ENCODE data around the gene GLA. TPM values are rescaled to one million over a fixed set of nuclear protein-coding genes. Genes with fewer than 3 reads are reported as not detected.

Gene GLA
- polyA plus RNA-seq, 2 donors, result 16.7 to 19.8 TPM

Other genes with a start within 250 kb of the GLA start
- gene DRP2, start 188.1 kb downstream of the GLA start, polyA plus RNA-seq, result under 1 TPM; 0.06 TPM
- under 1 TPM; 0.07 to 0.14 TPM for gene TAF7L, start 116.6 kb downstream of the GLA start, polyA plus RNA-seq
- 1 to 10 TPM; 4.3 to 9.8 TPM for gene TIMM8A, start 59.2 kb downstream of the GLA start, polyA plus RNA-seq
- 1 to 10 TPM in 1 of 2 donors, under 1 TPM in 1; 0.55 to 1.1 TPM for gene BTK, start 21.7 kb downstream of the GLA start, polyA plus RNA-seq
- gene RPL36A, start 16.9 kb downstream of the GLA start, polyA plus RNA-seq, result 1,000 to 10,000 TPM; 2,702 to 2,895 TPM
- gene HNRNPH2, start 297 bp upstream of the GLA start, polyA plus RNA-seq, result 10 to 100 TPM; 31.5 to 51.5 TPM
- 1 to 10 TPM; 3.3 to 8.4 TPM for gene ARMCX4, start 77.5 kb upstream of the GLA start, polyA plus RNA-seq
- 1 to 10 TPM; 4.0 to 5.5 TPM for gene ARMCX1, start 142.6 kb upstream of the GLA start, polyA plus RNA-seq
- gene ARMCX6, start 210.1 kb upstream of the GLA start, polyA plus RNA-seq, result 10 to 100 TPM; 11.9 to 27.3 TPM
- 1 to 10 TPM; 7.1 to 7.4 TPM for gene ARMCX3, start 215.2 kb upstream of the GLA start, polyA plus RNA-seq